CD4-positive, alpha-beta T cell treated with Interleukin-2 at 100 ng/mL for 4 hours (primary cell): ENCODE measurements around the gene PEX5.
"Not testable (repeated sequence)": the region's sequence is repeated elsewhere in the genome, so short reads cannot be mapped to it uniquely, and the experiment has no call there.

ENCODE experiments used
- DNase-seq: peaks from one replicate; pipeline ENCODE4 v3.0.0-alpha.2; 2020; ENCODE audit warnings: low spot score

Gene PEX5

GRCh38 chr12:7160183-7160582 is 29.3 kb upstream of the PEX5 start:
- DNase-seq: no peak

- no peak for DNase-seq
These were observed 28.2 kb upstream of the PEX5 start for GRCh38 chr12:7161327-7161726.

GRCh38 chr12:7161811-7162210 is 27.7 kb upstream of the PEX5 start:
- no peak for DNase-seq

DNA sequence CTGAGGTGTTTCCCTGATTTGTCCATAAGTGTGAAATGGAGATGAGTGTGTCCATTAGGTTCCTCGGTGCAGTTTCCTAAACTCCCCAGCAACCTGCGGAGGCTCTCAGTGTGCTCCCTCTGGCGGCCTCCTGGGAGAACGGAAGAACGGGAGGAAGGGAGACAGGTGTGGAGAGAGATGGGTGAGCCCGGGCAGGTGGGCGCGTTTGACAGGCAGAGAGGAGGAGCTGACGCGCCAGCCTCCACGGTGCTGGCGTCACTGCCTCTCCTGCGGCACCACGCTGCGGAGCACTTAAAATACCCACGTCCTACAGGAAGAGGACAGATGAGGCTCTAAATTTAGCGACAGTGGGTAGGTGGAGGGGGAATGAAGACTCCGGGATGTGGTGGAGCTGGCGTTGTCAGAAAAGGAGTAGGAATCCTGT is 26.8 kb upstream of the PEX5 start:
- peak; percentile 2 for DNase-seq

- DNase-seq: no peak
These were observed 19.5 kb upstream of the PEX5 start for GRCh38 chr12:7169951-7170350.

DNA sequence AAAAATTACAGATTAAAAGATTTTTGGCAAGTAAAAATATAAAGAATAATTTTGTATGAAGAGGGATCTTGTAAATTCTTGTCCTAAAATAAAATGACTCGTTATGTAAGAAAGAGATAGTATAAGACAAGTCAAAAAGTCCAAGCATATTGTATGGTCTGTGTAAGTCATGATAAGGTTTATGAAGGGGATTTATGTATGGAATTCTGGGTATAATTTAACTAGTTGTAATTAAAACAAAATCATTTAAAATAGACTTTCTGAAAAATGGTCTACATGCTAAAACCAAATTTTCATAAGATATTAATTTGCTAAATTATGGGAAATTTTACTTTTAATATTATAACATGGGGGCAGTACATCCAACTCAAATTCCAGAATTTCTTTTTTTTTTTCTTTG is 17.6 kb upstream of the PEX5 start:
- DNase-seq: no peak

GRCh38 chr12:7175493-7175892 is 14.0 kb upstream of the PEX5 start:
- no peak for DNase-seq

- no peak for DNase-seq
These were observed 12.9 kb upstream of the PEX5 start for GRCh38 chr12:7176595-7176994.

GRCh38 chr12:7178481-7178880 is 11.0 kb upstream of the PEX5 start:
- no peak for DNase-seq

DNA sequence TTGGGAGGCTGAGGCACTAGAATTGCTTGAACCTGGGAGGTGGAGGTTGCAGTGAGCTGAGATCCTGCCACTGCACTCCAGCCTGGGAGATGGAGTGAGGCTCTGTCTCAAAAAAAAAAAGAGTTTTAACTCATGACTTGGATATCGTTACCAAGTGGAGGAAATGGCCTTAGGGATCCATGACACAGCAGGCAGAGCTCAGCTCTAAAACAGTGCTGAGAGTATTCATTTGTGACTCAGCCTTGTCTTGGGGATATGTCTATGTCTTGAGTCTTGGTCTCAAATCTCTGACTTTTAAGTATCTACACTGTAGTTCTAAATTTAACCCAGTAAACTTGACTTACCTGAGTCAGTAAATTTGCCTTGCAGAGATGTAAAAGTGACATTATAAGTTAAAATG is 8.8 kb upstream of the PEX5 start:
- no peak for DNase-seq

- not testable (repeated sequence) for DNase-seq
These were observed 3.4 kb upstream of the PEX5 start for GRCh38 chr12:7186058-7186457.

DNA sequence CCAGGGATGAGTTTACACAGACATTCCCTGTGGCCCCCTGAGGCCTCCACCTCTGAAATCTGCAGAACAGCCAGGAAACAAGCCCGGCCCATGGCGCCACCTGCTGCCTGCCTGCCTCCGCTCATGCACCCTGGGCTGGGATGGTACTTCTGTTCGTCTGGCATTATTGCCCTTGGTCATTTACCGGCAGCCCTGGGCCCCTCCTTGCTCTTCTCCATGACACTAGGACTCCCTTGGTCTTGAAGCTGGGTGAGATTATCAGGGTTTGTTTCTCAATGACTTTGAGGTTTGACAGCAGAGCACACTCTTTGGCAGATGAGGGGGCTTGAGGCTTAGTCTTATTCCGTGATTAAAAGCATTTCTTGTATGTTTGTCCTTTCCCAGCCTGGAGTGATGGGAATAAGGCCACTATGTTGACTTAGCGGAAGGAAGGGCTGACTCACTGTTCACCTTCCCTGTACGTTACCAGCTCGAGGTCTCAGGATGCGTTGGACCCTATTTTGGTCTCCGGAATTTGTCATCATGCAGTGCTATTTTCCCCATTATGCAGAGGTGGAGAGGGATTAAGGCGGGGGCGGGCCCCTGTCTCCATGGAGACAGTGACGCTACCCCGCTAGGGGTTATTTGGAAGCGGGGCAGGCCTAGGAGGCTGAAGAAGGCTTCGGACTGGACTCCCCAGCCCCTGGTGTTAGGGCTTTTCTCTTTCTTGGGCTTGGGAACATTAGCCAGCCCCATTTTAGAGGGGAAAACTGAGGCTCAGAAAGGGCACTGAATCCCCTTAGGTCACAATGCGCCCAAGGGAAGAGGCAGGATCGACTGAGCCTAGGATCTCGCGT is 706 bp upstream of the PEX5 start:
- DNase-seq: peak; percentile 55

DNA sequence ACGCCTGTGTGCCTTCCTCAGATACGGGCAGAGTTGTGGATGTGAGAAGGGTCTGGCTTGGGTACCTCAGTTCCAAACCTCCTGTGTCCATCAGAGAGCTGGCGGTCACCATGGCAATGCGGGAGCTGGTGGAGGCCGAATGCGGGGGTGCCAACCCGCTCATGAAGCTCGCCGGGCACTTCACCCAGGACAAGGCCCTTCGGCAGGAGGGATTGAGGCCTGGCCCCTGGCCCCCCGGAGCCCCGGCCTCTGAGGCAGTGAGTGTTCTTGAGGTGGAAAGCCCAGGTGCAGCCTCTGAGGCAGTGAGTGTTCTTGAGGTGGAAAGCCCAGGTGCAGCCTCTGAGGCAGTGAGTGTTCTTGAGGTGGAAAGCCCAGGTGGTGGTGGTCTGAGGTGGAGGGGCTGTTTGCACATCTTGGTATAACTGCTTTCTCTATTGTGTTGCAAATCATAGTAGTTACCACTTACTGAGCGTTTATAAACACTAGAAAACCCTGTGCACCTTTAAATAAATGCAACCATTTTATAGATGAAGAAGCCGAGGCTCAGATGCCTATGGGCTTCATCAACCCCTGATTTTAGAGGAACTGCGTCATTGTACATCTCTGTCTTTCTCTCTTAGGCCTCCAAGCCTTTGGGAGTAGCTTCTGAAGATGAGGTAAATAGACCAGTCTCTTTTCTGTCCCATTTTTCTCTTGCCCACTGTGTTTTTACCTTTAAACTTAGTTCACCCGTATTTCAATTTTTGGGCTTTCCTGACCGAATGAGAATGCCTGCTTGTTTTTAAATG is 976 bp downstream of the PEX5 start:
- DNase-seq: no peak

DNA sequence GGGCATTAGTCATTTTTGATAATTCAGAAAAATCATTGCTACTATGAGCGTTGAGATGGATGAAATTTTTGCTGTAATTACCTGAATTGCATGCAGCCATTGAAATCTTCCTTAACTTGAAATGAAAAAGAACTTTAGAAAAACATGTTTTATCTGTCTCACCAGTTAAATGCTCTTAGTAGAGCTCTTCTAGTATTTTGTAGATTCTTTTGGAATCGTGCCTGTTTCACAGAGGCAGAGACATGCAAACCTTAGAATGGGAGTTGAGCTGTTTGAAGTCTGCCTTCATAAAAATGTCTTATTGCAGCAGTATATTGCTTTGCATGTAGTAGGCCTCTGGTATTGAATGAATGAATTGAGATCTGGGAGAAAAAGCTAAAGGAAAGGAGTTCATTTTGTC is 4.2 kb downstream of the PEX5 start:
- no peak for DNase-seq

GRCh38 chr12:7197841-7198240 is 8.4 kb downstream of the PEX5 start:
- DNase-seq: no peak

GRCh38 chr12:7203109-7203508 is 13.6 kb downstream of the PEX5 start:
- DNase-seq: no peak

- DNase-seq: no peak
These were observed 15.6 kb downstream of the PEX5 start for GRCh38 chr12:7205091-7205490.

DNA sequence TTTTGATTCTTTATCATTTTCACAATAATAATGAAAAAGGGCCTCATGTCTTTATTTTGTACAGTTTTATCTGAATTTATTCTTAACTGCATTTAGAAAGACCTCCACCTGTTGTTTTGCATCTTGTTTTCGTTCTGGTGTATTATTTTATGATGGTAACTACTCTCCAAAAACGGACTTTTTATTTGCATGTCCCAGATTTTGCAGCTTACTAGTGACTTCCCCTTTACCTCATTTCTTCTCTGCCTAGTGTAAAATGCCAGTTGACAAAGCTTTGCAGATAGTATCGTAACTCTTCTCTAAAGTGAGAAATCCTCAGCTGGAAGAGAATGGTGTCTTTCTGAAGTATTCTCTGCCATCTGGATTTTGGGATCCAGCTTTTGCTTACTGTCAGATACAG is 17.2 kb downstream of the PEX5 start:
- DNase-seq: no peak

- DNase-seq: no peak
These were observed 18.6 kb downstream of the PEX5 start for GRCh38 chr12:7207866-7208625.

DNA sequence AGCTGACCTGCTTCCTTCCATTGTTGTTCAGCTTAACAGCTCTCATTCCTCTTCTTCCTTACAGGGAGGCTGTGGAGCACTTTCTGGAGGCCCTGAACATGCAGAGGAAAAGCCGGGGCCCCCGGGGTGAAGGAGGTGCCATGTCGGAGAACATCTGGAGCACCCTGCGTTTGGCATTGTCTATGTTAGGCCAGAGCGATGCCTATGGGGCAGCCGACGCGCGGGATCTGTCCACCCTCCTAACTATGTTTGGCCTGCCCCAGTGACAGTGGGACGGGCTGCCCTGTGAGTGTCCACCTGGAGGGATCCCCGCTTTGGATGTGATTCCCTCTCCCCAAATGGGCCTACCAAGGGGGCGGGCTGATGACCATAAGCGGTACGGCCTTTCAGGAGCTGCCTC is 20.5 kb downstream of the PEX5 start:
- DNase-seq: no peak

GRCh38 chr12:7210642-7211151 is 21.2 kb downstream of the PEX5 start:
- no peak for DNase-seq

DNA sequence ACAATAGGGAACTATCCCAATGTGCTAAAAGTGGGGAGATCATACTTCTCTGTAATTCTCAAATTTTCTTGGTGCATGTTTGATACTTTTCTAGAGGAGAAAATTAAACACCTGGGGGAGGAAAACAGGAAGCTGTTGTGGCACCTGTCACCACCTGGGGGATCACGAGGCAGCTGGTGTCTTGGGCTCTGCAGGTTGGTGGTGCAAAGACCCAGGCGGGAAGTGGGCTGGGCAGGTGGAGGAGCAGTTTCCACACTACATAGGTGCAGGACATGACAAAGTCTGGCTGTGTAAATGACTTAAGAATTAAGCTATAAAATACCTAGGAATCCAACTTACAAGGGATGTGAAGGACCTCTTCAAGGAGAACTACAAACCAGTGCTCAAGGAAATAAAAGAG is 23.2 kb downstream of the PEX5 start:
- no peak for DNase-seq
